Activated T-cell treated with anti-CD3 and anti-CD28 coated beads, Interleukin-2, amount 50 U/mL, for 72 hours (primary cell): ENCODE measurements around the gene TET3. TPM values are rescaled to one million over a fixed set of nuclear protein-coding genes. Genes with fewer than 3 reads are reported as not detected.

Experiments used
- ATAC-seq, 2 donors: fragments of 150-1000 bp; cut with Tn5 transposase; replicated peaks in 1 of 2; 2 replicates each; pipeline ENCODE4 v1.10.0; 2021; ENCODE audit warnings: moderate library complexity in 2 of 2, mild to moderate bottlenecking in 1 of 2
- DNase-seq, 2 donors: peaks; one replicate each; pipeline ENCODE4 v3.0.0; 2021 to 2022; ENCODE audit warnings: mixed read lengths in 1 of 2
- H3K27ac Mint-ChIP-seq: one replicate; pipeline ENCODE4 v1.8.0; 2022; ENCODE audit warnings: mild to moderate bottlenecking, moderate library complexity, mixed read lengths
- H3K27me3 Mint-ChIP-seq: one replicate; pipeline ENCODE4 v1.8.0; 2022; ENCODE audit warnings: low read depth, mixed read lengths
- H3K36me3 Mint-ChIP-seq, 2 donors: one replicate each; pipeline ENCODE4 v1.8.0; 2022; ENCODE audit warnings: mixed read lengths in 2 of 2, mild to moderate bottlenecking in 1 of 2; ENCODE audit not compliant: insufficient read depth in 2 of 2
- H3K4me1 Mint-ChIP-seq: one replicate; pipeline ENCODE4 v1.8.0; 2022; ENCODE audit warnings: low read depth, mixed read lengths
- H3K4me3 Mint-ChIP-seq, 2 donors: one replicate each; pipeline ENCODE4 v1.8.0; 2022; ENCODE audit warnings: mild to moderate bottlenecking in 2 of 2, mixed read lengths in 2 of 2, moderate library complexity in 2 of 2
- H3K9me3 Mint-ChIP-seq, 2 donors: one replicate each; pipeline ENCODE4 v1.8.0; 2022; ENCODE audit warnings: mixed read lengths in 2 of 2
- total RNA-seq, 2 donors: library from RNA; stranded (reverse); gene quantifications; one replicate each; pipeline ENCODE4 v1.2.3, GENCODE V29; 2022

TET3 gene
- total RNA-seq, 2 donors from 2014 or later, result 18.6 to 19.7 TPM

DNA sequence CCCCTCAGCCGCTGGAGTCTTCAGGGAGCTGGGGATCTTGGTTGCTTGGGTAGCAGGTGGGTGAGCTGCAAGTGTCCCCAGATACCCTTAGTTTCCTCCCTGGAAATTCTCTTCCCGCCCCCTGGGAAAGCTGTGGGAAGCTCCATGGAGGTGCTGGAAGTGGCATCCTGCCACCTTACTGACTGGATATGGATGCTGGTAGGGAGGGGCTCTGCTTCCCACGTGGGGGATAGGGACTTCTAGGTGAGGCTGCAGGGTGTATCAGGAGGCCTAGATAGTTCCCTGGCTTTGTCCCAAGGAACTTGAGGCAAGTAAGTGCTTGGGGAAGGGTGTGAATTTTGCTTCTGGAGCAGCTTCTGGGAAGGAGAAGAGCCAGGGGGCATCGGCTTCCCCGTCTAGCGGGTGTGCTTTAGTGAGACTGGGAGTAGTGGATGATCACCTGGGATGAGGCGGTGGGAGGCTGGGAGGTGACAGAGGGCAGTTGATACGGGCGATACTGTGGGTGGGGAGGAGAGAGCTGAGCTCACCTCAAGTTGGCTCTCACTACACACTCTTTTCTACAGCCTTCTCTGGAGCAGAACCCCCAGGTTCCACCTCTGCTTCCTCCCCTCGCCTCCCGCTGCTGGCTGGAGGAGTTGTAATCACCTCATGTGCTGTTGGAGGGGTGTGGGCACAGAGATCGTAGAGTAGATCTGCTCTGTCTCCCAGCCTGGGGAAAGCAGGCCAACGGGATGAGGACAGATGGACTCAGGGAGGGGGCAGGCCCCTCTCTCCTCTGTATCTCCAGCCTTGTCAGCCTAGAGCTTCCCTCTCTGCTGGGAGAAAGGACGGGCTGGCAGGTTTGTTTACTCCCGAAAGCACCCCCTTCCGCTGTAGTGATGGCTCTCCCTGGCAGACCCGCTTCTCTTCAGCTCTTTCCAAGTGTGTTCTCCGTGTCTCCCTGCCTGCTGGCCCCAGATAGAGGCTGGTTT lies 19.8 kb downstream of the TET3 start:
- no peaks in the 10 kb centered on the region for H3K9me3 Mint-ChIP-seq
- DNase-seq (no peak), ATAC-seq (no peak)
- peaks cover 62% of the 10 kb centered on the region for H3K4me1 Mint-ChIP-seq
- no peaks in the 10 kb centered on the region for H3K27me3 Mint-ChIP-seq
- no peak overlapping the region for H3K27ac Mint-ChIP-seq
- H3K4me3 Mint-ChIP-seq, result peak overlapping the region in 1 of 2 donors; percentile 14
- peaks cover 2 to 3% of the 10 kb centered on the region in 2 donors for H3K36me3 Mint-ChIP-seq

DNA sequence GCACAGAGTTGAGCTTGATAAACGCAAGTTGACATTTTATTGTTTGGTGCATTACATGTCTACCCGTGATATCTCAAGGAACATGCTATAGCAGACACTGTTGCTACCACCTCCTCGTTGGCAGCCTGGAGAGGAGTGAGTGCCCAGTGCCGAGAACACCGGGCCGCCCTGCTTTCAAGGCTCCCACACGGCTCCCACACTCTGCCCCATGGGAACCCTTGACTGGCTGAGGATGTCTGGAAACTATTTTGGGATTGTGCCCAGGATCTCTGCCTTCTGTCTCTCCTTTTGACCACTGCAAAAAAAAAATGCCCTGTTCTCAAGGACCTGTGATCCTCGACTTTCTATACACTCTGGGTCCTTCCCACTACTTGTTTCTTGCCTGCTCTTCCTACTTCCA lies 21.1 kb downstream of the TET3 start:
- DNase-seq (no peak), ATAC-seq (no peak)
- H3K9me3 Mint-ChIP-seq, result no peaks in the 10 kb centered on the region
- H3K4me3 Mint-ChIP-seq, result no peak overlapping the region
- peaks cover 62% of the 10 kb centered on the region for H3K4me1 Mint-ChIP-seq
- peaks cover 2 to 3% of the 10 kb centered on the region in 2 donors for H3K36me3 Mint-ChIP-seq
- no peaks in the 10 kb centered on the region for H3K27me3 Mint-ChIP-seq
- H3K27ac Mint-ChIP-seq, result no peak overlapping the region

DNA sequence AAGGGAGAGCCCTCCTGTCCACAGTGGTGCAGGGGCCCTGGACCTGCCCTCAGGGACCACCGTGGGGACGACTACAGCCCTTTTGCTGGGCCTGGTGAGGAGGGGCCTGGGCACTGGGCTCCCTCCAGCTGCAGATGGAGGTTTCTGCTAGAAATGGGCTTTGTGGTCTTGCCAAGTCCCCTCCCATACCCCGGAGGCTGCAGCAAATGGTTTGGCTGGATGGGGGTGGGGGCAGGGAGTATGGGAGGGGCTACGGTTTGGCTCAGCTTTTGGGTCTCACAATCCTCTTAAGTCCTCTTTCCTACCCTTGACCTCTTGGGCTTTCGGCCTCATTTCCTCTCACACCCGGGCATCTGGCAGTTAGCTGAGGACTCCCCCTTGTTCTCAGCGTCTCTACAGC lies 21.7 kb downstream of the TET3 start:
- ATAC-seq, result no peak
- peaks cover 56% of the 10 kb centered on the region for H3K4me1 Mint-ChIP-seq

DNA sequence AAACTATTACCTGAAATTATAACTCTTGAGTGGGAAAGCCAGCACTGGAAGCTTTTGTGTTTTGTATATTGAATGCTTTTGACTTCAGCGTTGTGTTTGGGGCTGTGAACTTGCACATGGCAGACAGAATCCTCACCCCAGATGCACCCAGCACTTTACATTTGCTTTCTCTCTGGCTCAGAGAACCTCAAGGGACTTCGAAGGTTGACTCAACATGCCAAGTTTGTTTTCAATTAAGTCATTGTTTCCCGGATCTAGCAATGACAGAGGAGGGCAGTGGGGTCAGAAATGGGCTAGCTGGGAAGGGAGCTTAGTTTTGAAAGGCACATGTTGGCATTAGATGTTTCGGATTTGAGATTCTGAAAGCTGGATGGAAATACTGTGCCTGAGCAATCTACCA lies 22.4 kb downstream of the TET3 start:
- peaks cover 2 to 3% of the 10 kb centered on the region in 2 donors for H3K36me3 Mint-ChIP-seq
- DNase-seq (no peak), ATAC-seq (no peak)
- H3K27ac Mint-ChIP-seq, result peak overlapping the region; percentile 63
- H3K4me1 Mint-ChIP-seq, result peaks cover 50% of the 10 kb centered on the region
- H3K4me3 Mint-ChIP-seq, result no peak overlapping the region
- no peaks in the 10 kb centered on the region for H3K9me3 Mint-ChIP-seq
- no peaks in the 10 kb centered on the region for H3K27me3 Mint-ChIP-seq

More for the DNA sequence above, 21.7 kb downstream of the TET3 start:
- Mint-ChIP-seq H3K4me3 (no peak overlapping the region), H3K27ac (no peak overlapping the region), H3K27me3 (no peaks in the 10 kb centered on the region), H3K36me3 (peaks cover 2 to 3% of the 10 kb centered on the region in 2 donors), H3K9me3 (no peaks in the 10 kb centered on the region)
- DNase-seq, result no peak

DNA sequence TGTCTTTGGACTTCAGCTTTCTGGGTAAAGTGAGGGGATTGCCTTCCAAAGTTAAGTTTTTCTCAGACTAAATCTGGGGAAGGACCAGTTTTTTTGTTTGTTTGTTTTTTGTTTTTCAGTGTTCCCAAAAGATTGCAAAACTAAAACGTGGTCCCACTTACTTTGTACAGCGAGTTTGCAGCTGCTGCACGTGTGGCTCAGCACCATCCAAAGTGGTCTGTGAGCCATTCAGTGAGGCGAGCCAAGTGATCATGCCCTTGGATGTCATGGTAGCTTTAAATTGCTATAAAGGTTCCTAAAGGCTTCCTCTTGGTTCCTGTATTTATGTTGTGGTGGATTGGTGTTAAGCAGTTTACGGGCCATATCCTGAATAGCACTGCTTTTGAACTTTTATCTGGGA lies 23.0 kb downstream of the TET3 start:
- DNase-seq (no peak), ATAC-seq (no peak)
- Mint-ChIP-seq H3K27me3 (no peaks in the 10 kb centered on the region), H3K4me3 (no peak overlapping the region), H3K9me3 (no peaks in the 10 kb centered on the region), H3K27ac (no peak overlapping the region), H3K36me3 (peaks cover 2 to 3% of the 10 kb centered on the region in 2 donors), H3K4me1 (peaks cover 48% of the 10 kb centered on the region)

DNA sequence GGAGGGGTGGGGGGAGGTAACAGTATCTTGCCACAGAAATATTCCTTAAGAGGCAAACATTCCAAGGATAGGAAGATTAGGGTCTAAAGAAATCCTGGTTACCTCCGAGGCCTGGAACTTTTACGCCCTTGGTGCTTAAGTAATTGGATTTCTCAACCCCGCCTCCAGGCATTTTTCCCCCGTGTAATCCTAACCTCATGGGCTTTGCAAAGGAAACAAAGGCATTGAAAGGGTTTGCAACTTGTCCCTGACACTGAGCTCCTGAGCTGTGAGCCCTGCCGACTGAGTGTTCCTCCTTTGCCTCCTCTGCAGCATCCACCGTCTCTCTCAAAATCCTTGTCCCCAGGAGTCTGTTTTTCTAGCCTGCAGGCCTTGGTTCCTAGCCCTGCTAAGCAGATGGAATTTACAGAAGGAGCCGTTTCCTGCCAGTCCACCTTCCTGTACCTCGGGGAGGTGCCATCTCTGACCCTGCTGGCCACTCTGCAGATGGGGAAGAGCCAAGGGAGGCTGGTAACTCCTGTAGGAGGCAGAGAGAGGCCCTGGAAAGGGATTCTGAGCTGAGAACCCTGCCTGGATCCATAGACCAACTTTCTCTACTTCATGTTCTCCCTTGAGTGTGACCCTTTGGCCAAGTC lies 24.2 kb downstream of the TET3 start:
- H3K4me1 Mint-ChIP-seq, result peaks cover 37% of the 10 kb centered on the region
- H3K27me3 Mint-ChIP-seq, result no peaks in the 10 kb centered on the region
- H3K27ac Mint-ChIP-seq, result no peak overlapping the region
- peaks cover 2 to 3% of the 10 kb centered on the region in 2 donors for H3K36me3 Mint-ChIP-seq
- ATAC-seq (no peak), DNase-seq (no peak)
- no peak overlapping the region for H3K4me3 Mint-ChIP-seq
- H3K9me3 Mint-ChIP-seq, result no peaks in the 10 kb centered on the region

DNA sequence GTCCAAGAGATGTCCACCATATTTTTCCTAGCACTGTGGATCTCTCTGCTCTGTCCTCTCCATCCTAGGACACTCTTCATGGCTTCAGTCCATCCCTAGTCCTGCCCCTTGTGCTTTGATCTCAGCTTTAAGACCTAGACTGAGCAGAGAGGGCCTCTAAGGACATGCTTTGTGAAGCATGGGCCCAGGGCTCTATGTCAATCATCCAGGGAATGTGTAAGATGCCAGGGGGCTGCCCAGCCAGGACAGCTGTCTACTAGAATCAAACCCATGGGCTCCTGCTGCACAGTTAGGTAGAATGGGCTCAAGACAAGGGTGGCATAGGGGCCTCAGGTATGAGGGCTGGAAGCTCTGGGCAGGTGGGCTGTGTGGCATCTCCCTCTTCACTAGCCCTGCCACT lies 24.9 kb downstream of the TET3 start:
- no peak overlapping the region for H3K4me3 Mint-ChIP-seq
- peaks cover 32% of the 10 kb centered on the region for H3K4me1 Mint-ChIP-seq
- DNase-seq (no peak), ATAC-seq (no peak)
- no peak overlapping the region for H3K27ac Mint-ChIP-seq
- no peaks in the 10 kb centered on the region for H3K27me3 Mint-ChIP-seq
- H3K36me3 Mint-ChIP-seq, result peaks cover 2 to 3% of the 10 kb centered on the region in 2 donors
- no peaks in the 10 kb centered on the region for H3K9me3 Mint-ChIP-seq

DNA sequence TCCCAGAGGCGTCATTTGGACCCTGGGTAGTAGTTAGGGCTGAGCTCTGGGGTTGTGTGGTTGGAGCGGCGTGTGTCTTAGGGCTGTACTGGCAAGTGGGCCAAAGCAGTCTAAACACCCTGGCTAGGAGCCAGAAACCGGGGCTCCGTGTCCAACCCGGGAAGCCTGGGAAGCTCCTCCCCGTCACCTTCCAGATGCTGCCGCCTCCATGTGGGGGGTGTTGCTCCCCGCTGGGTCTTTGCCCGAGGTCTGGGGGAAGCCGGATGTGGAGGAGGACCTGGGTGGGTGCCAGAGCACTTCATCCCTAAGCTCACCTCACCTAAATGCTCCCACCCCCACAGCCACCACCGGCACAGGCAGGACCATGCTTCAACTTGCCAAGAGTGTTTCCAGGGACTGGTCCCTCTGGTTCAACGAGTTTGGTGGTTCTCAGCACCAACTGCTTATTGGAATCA lies 25.4 kb downstream of the TET3 start:
- ATAC-seq, result no peak
- Mint-ChIP-seq H3K9me3 (no peaks in the 10 kb centered on the region), H3K36me3 (peaks cover 2 to 3% of the 10 kb centered on the region in 2 donors), H3K27ac (no peak overlapping the region), H3K4me3 (no peak overlapping the region), H3K4me1 (peaks cover 27% of the 10 kb centered on the region), H3K27me3 (no peaks in the 10 kb centered on the region)
- DNase-seq, result no peak

DNA sequence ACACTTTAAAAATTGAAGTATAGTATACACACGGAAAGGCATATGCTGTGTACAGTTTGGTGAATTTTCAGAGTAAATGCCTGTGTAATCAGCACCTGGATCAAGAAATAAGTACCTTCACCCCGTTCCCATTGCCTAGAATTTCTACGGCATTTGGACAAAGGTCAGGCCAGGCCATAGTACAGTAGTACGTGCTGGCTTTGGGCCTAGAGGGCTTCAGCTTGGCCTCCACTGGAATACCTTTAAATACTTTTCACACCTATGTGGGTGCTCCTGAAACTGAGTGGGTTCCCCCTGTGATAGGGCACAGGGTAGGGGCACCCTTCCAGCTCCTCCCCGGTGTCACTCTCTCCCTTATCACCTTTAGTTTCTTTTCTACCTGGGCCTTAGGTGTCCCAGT lies 26.5 kb downstream of the TET3 start:
- H3K4me1 Mint-ChIP-seq, result peaks cover 19% of the 10 kb centered on the region
- H3K9me3 Mint-ChIP-seq, result no peaks in the 10 kb centered on the region
- no peak for DNase-seq
- ATAC-seq, result no peak
- H3K27me3 Mint-ChIP-seq, result no peaks in the 10 kb centered on the region
- peaks cover under 1 to 2% of the 10 kb centered on the region in 2 donors for H3K36me3 Mint-ChIP-seq
- no peak overlapping the region for H3K27ac Mint-ChIP-seq
- no peak overlapping the region for H3K4me3 Mint-ChIP-seq

DNA sequence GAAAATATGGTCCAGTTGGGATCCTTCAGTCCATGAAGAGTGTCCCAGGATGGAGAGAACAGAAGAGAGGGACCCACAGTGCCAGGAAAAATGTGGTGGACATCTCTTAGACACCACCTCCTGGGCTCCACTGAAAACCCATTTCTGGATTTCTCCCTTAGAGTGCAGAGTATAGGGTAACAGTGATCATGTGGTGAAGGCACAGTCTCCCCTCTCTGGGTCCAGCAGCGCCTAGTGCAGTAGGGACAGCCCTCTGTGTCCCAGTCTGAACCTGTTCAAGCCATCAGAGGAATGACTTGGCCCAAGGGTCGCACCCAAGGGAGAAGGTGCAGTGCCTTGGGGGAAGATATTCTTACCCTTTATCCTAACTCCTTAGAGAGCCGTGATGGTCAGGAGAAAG lies 30.1 kb downstream of the TET3 start:
- no peak for DNase-seq
- ATAC-seq, result no peak
- Mint-ChIP-seq H3K9me3 (no peaks in the 10 kb centered on the region), H3K27ac (no peak overlapping the region), H3K27me3 (no peaks in the 10 kb centered on the region), H3K36me3 (no peaks in the 10 kb centered on the region), H3K4me1 (peaks cover 20% of the 10 kb centered on the region), H3K4me3 (no peak overlapping the region)

DNA sequence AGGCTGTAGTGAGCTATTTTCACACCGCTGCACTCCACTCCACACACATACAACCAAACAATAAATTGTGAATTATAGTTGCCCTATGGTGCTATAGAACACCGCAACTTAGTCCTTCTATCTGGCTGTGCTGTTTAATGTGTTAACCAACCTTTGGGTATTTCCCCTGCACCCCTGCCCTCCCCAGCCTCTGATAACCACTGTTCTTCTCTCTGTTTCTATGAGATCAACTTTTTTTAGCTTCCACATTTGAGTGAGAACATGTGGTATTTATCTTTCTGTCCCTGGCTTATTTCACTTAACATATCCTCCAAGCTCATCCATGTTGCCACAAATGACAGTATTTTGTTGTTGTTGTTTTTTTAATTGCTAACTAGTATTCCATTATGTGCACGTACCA lies 32.5 kb downstream of the TET3 start:
- H3K27ac Mint-ChIP-seq, result no peak overlapping the region
- H3K27me3 Mint-ChIP-seq, result no peaks in the 10 kb centered on the region
- ATAC-seq (no peak), DNase-seq (no peak)
- H3K36me3 Mint-ChIP-seq, result no peaks in the 10 kb centered on the region
- H3K4me1 Mint-ChIP-seq, result peaks cover 28% of the 10 kb centered on the region
- no peaks in the 10 kb centered on the region for H3K9me3 Mint-ChIP-seq
- no peak overlapping the region for H3K4me3 Mint-ChIP-seq

DNA sequence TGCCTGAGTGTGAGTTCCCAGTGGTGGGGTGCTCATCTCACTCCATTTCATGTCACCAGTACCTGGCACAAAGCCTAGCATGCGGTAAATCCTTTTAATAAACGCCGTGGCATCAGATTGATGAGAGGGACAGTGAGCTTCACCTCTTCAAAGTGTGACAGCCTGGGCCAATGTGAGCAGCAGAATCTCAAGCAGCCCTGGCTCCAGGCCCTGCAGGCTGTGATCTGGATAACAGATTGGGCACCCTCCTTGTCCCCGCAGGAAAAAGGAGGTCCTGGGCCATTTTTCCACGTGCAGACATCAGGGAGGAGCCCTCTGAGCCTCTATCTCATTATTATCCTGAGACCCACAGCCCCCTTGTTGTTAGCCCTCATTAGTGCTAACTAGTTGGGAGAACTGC lies 34.8 kb downstream of the TET3 start:
- ATAC-seq, result no peak
- DNase-seq, result no peak
- Mint-ChIP-seq H3K4me3 (no peak overlapping the region), H3K27me3 (no peaks in the 10 kb centered on the region), H3K27ac (no peak overlapping the region), H3K9me3 (no peaks in the 10 kb centered on the region), H3K4me1 (peaks cover 36% of the 10 kb centered on the region), H3K36me3 (no peaks in the 10 kb centered on the region)

DNA sequence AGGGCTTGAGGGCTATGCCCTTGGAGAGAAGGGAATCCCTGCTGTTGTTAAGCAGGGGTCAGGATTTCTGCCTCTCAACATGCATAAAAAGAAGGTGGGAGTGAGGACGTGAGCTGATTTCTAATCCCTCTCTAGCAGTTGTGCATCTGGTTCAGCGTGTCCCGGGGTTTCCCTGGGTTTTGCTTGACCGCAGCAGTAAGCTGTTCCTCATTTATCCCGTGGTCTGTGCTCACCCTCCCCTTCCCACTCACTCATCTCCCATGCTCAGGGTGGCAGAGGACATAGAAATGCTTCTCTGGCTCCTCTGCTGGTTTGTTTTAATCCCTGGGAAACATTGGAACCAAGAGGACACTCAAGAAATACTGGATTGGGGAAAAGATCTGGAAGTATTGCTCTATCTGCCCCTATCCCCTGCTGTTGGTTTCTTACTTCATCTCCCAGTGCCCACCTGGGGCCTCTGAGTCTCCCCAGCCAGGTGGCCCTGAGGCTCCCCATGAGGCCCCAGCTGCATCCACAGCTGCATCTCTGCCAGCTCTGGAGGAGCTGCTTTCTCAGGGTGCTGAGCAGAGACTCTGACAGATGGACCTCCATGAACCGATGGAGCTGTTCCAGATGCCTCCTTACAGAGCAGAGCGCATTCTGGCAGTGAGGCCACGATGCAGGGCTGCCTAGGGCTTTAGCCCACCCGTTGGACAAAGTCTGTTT lies 36.1 kb downstream of the TET3 start:
- Mint-ChIP-seq H3K4me3 (no peak overlapping the region), H3K27me3 (no peaks in the 10 kb centered on the region), H3K36me3 (no peaks in the 10 kb centered on the region), H3K4me1 (peaks cover 39% of the 10 kb centered on the region), H3K9me3 (no peaks in the 10 kb centered on the region), H3K27ac (no peak overlapping the region)
- DNase-seq (no peak), ATAC-seq (peak in 1 of 2 donors; percentile 29)
